Endodermal cell (in vitro differentiated cells): ENCODE data around the gene P2RX5. TPM values are rescaled to one million over a fixed set of nuclear protein-coding genes. Genes with fewer than 3 reads are reported as not detected.
A peak's percentile ranks its signal among the peaks of the same experiment; 100 is the strongest.

Experiments used
- DNase-seq: peaks from one replicate; pipeline ENCODE4 v3.0.0-alpha.2; 2017
- H3K27ac ChIP-seq: 2 replicates; pipeline ENCODE4 v1.5.1; 2013; ENCODE audit warnings: mild to moderate bottlenecking, low read depth, low read length, moderate library complexity
- H3K27me3 ChIP-seq: 2 replicates; pipeline ENCODE4 v1.6.1; 2013; ENCODE audit warnings: mild to moderate bottlenecking, low read length, moderate library complexity; ENCODE audit not compliant: insufficient read depth, control insufficient read depth, poor library complexity, severe bottlenecking
- H3K36me3 ChIP-seq: 2 replicates; pipeline ENCODE4 v1.7.0; 2013; ENCODE audit warnings: mild to moderate bottlenecking, low read length, moderate library complexity; ENCODE audit not compliant: control insufficient read depth, insufficient read depth
- H3K4me1 ChIP-seq: one replicate; pipeline ENCODE4 v1.7.0; 2013; ENCODE audit warnings: low read length; ENCODE audit not compliant: control insufficient read depth, insufficient read depth
- H3K4me3 ChIP-seq: 2 replicates; pipeline ENCODE4 v1.5.1; 2013; ENCODE audit warnings: mild to moderate bottlenecking, low read length, moderate library complexity
- H3K9ac ChIP-seq: 2 replicates; pipeline ENCODE4 v1.6.1; 2013; ENCODE audit warnings: mild to moderate bottlenecking, low read length, moderate library complexity; ENCODE audit not compliant: poor library complexity, severe bottlenecking; ENCODE audit errors: extremely low read depth
- H3K9me3 ChIP-seq: 2 replicates; pipeline ENCODE4 v1.6.1; 2013; ENCODE audit warnings: mild to moderate bottlenecking, low read length, moderate library complexity; ENCODE audit not compliant: control insufficient read depth
- H3K27ac Mint-ChIP-seq: 2 replicates; pipeline ENCODE4 v1.8.0; 2020; ENCODE audit warnings: mixed read lengths
- H3K27me3 Mint-ChIP-seq: 2 replicates; pipeline ENCODE4 v1.8.0; 2021; ENCODE audit warnings: mild to moderate bottlenecking, mixed read lengths; ENCODE audit not compliant: insufficient read depth
- H3K36me3 Mint-ChIP-seq: 2 replicates; pipeline ENCODE4 v1.8.0; 2020; ENCODE audit warnings: low read depth, mixed read lengths
- H3K4me1 Mint-ChIP-seq: 2 replicates; pipeline ENCODE4 v1.8.0; 2020; ENCODE audit warnings: mixed read lengths
- H3K4me3 Mint-ChIP-seq: 2 replicates; pipeline ENCODE4 v1.8.0; 2020; ENCODE audit warnings: mild to moderate bottlenecking, moderate library complexity, mixed read lengths
- H3K9me3 Mint-ChIP-seq: 2 replicates; pipeline ENCODE4 v1.8.0; 2020; ENCODE audit warnings: mild to moderate bottlenecking, mixed read lengths
- WGBS, 2 experiments: methylation state at CpG; one replicate each; pipeline versions ENCODE4 v1.1.5 to v1.1.7; 2013; ENCODE audit warnings: missing lambda C conversion rate in 2 of 2, mixed read lengths in 1 of 2; ENCODE audit not compliant: insufficient coverage in 1 of 2, insufficient read length in 1 of 2; 5-methylcytosine and 5-hydroxymethylcytosine counted together
- total RNA-seq, 2 donors: library from RNA; stranded (reverse); fragmentation: NEBNext Ultra II Directional in 1 of 2; extraction: Animal tissue kit (Norgen Biotek cat#: 25700) in 1 of 2; gene quantifications; 2 replicates in 1 of 2; 3 replicates in 1 of 2; pipeline ENCODE4 v1.2.1, GENCODE V29; 2021
- TF ChIP-seq, protein P1 (sequence below): fragments of 200-600 bp; sonication (generic); conservative IDR thresholded peaks from 2 replicates; pipeline ENCODE4 v1.5.0; 2021; ENCODE audit warnings: antibody characterized with exemption, mild to moderate bottlenecking

P2RX5 gene
- total RNA-seq, 2 donors from 2014 or later, result 0.46 to 0.57 TPM

DNA sequence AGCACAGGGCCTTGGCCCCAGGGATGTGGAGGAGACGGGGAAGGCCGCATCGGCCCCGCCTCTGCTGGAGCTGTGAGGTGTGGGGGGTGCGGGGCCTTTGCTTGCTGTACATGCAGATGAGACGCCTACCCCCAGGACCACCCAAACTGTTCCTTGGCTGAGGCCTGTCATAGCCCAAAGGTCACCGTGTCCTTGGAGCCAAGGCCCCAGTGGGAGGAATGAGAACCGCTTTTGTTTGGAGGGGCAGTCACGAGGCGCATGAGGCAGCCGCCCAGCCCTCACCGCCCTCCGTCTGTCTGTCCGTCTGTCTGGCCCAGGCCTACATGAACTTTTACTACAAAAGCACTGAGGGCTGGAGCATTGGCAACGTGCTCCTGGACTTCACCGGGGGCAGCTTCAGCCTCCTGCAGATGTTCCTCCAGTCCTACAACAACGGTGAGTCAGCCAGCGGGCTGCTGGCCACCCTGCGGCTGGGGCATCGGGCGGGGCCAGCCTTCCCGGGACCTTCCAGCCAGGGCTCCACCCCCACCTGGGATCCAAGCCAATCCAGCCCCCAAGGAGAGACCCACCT is 36.3 kb downstream of the P2RX5 start:
- no peak overlapping the region for H3K9ac ChIP-seq

DNA sequence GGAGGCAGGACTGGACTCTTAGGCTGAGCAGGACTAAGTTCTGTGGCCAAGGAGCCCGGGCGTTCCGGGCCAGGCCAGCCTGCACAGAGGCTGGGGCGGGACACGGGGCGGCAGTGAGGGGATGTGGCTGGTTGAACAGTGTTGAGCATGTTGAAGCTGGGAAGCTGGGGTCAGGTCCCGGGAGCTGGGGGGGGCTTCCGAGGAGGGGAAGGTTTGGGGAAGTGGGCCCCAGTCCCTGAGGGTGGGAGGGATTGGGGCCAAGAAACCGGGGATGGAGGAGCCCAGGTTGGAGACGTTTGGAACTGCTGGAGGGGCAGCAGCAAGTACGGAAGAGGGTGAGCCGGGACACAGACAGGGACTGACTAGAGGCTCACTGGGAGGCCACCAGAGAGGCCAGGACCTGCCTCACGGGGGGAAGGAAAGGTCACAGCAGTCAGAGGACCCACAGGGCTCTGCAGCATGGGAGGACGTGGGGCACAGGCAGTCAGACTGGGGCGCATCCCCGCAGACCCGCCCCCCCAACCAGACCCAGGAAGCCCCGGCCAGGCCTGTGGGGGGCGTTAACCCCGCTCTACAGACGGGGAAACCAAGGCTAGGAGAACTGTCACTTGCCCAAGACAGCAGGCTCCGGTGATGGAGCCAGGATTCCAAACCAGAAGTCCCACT is 37.0 kb downstream of the P2RX5 start:
- DNase-seq, result peak; percentile 51
- Histone ChIP-seq H3K27ac (peak overlapping the region; percentile 24), H3K36me3 (peaks cover 18% of the 10 kb centered on the region), H3K27me3 (no peaks in the 10 kb centered on the region), H3K4me3 (no peak overlapping the region), H3K9ac (no peak overlapping the region), H3K4me1 (no peaks in the 10 kb centered on the region), H3K9me3 (no peaks in the 10 kb centered on the region)
- TF ChIP-seq, protein P1, sequence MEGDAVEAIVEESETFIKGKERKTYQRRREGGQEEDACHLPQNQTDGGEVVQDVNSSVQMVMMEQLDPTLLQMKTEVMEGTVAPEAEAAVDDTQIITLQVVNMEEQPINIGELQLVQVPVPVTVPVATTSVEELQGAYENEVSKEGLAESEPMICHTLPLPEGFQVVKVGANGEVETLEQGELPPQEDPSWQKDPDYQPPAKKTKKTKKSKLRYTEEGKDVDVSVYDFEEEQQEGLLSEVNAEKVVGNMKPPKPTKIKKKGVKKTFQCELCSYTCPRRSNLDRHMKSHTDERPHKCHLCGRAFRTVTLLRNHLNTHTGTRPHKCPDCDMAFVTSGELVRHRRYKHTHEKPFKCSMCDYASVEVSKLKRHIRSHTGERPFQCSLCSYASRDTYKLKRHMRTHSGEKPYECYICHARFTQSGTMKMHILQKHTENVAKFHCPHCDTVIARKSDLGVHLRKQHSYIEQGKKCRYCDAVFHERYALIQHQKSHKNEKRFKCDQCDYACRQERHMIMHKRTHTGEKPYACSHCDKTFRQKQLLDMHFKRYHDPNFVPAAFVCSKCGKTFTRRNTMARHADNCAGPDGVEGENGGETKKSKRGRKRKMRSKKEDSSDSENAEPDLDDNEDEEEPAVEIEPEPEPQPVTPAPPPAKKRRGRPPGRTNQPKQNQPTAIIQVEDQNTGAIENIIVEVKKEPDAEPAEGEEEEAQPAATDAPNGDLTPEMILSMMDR, result no peak
- Mint-ChIP-seq H3K36me3 (peaks cover 22% of the 10 kb centered on the region), H3K4me1 (no peaks in the 10 kb centered on the region), H3K9me3 (no peaks in the 10 kb centered on the region), H3K27ac (no peak overlapping the region), H3K27me3 (no peaks in the 10 kb centered on the region), H3K4me3 (no peak overlapping the region)
- WGBS, 2 experiments, result 90 to 91% methylated on average over 9 to 22 of the region's 22 CpGs

More for the DNA sequence above, 36.3 kb downstream of the P2RX5 start:
- Mint-ChIP-seq H3K27ac (peak overlapping the region; percentile 7), H3K27me3 (no peaks in the 10 kb centered on the region), H3K4me3 (no peak overlapping the region), H3K9me3 (no peaks in the 10 kb centered on the region), H3K36me3 (peaks cover 27% of the 10 kb centered on the region), H3K4me1 (no peaks in the 10 kb centered on the region)
- H3K4me3 ChIP-seq, result no peak overlapping the region
- TF ChIP-seq, protein P1, result no peak
- no peaks in the 10 kb centered on the region for H3K4me1 ChIP-seq
- H3K27ac ChIP-seq, result no peak overlapping the region
- 86 to 91% methylated on average over 17 to 22 of the region's 22 CpGs for WGBS, 2 experiments
- H3K36me3 ChIP-seq, result peaks cover 24% of the 10 kb centered on the region
- DNase-seq, result peak; percentile 58
- H3K9me3 ChIP-seq, result no peaks in the 10 kb centered on the region
- H3K27me3 ChIP-seq, result no peaks in the 10 kb centered on the region

DNA sequence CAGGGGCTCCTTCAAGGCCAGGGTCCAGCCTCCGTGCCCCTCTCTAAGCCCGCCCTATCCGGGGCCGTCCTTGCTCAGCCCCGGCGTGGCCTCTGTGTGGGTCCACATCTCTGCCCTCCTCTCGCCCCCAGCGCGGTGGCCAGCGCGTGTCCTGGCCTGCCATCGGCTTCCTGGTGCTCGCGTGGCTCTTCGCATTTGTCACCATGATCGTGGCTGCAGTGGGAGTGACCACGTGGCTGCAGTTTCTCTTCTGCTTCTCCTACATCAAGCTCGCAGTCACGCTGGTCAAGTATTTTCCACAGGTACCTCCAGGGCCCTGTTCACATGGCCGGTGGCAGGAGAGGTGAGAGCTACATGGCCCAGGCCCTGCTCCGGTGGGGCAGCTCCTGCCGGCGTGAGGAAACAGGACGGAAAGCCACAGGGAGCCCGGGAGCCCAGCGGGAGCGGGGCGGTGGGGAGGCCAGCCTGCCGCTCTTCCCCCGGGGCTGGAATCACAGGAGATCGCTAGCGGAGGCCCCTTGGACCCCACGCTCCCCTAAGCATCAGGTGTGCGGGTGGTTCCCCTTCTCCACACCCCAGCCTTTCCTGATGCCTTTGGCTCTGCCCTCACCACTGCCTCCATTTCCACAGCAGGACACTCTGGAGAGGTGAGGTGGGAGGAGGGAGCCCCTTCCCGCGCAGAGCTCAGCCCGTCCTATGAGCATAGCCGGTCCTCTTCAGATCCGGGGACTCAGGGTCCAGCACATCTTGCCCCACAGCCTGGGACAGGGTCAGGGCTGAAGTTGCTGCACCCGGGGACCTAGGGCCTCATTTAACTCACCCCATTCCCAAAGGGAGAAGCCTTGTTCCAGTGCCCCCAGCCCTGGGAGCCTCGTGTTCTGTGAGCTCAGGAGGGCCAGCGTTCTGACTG is 37.8 kb downstream of the P2RX5 start:
- peaks cover 25% of the 10 kb centered on the region for H3K36me3 Mint-ChIP-seq
- no peak overlapping the region for H3K4me3 Mint-ChIP-seq
- no peak overlapping the region for H3K9ac ChIP-seq
- no peaks in the 10 kb centered on the region for H3K27me3 Mint-ChIP-seq
- WGBS, 2 experiments, result 93 to 95% methylated on average over 26 to 41 of the region's 42 CpGs
- no peaks in the 10 kb centered on the region for H3K4me1 ChIP-seq
- peaks cover 16% of the 10 kb centered on the region for H3K36me3 ChIP-seq
- H3K4me1 Mint-ChIP-seq, result no peaks in the 10 kb centered on the region
- peak; percentile 56 for DNase-seq
- TF ChIP-seq, protein P1, result no peak
- H3K9me3 ChIP-seq, result no peaks in the 10 kb centered on the region
- H3K27ac Mint-ChIP-seq, result no peak overlapping the region
- H3K4me3 ChIP-seq, result no peak overlapping the region
- H3K27me3 ChIP-seq, result no peaks in the 10 kb centered on the region
- no peaks in the 10 kb centered on the region for H3K9me3 Mint-ChIP-seq
- no peak overlapping the region for H3K27ac ChIP-seq
